ENCODE data around the gene INAFM1. TPM values are rescaled to one million over a fixed set of nuclear protein-coding genes. Genes with fewer than 3 reads are reported as not detected.
"Not testable (repeated sequence)": the region's sequence is repeated elsewhere in the genome, so short reads cannot be mapped to it uniquely, and the experiment has no call there.

INAFM1 gene
- total and polyA plus RNA-seq, 4 donors, result 1.5 to 2.5 (median 1.9) TPM

DNA sequence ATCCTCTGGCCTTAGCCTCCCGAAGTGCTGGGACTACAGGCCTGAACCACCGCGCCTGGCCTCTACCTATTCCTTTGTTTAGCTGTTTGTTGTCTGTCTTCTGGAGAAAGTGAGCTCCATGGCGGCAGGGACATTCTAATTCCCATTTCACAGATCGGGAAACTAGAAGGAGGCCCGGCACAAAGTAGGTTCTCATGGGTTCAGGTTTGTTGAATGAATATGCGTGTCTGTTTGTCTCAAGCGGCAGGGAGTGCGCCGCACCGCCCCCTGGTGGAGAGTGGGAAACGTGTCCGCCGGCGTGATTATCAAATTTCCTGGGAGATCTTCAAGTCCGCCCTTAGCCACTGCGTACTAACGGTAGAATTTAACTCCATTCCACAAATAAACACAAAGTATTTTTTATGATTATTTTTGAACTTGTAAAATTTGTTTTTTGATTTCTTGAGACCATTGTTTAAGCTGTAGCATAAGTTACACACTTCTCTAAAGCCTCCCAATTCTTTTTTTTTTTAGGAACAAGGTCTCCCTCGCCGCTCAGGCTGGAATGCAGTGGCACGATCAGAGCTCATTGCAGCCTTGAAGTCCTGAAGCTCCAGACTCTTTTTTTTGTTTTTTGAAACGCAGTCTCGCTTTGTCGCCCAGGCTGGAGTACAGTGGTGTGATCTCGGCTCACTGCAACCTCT, 27.2 kb upstream of the INAFM1 start:
- peaks cover 0 to 8% (median 2%) of the 10 kb centered on the region in 4 donors for H3K4me1 ChIP-seq (ENCODE audit: control insufficient read depth in 4 of 4, insufficient read depth in 4 of 4, low read length in 3 of 4)
- no peaks in the 10 kb centered on the region for H3K36me3 ChIP-seq (ENCODE audit: control insufficient read depth in 4 of 4, insufficient read depth in 3 of 4, low read depth in 1 of 4, low read length in 3 of 4)
- DNase-seq (ENCODE audit: low spot score), result peak; percentile 87
- 30% methylated on average over 25 of the region's 25 CpGs for WGBS
- H3K27ac ChIP-seq (ENCODE audit: low read depth in 1 of 2, low read length in 2 of 2), result no peak overlapping the region
- TF ChIP-seq RXRA (IDR thresholded peaks at IDR 0.05) (no peak), RAD21 (IDR thresholded peaks at IDR 0.05) (peak; percentile 79 to 89)
- TF ChIP-seq, protein P1, sequence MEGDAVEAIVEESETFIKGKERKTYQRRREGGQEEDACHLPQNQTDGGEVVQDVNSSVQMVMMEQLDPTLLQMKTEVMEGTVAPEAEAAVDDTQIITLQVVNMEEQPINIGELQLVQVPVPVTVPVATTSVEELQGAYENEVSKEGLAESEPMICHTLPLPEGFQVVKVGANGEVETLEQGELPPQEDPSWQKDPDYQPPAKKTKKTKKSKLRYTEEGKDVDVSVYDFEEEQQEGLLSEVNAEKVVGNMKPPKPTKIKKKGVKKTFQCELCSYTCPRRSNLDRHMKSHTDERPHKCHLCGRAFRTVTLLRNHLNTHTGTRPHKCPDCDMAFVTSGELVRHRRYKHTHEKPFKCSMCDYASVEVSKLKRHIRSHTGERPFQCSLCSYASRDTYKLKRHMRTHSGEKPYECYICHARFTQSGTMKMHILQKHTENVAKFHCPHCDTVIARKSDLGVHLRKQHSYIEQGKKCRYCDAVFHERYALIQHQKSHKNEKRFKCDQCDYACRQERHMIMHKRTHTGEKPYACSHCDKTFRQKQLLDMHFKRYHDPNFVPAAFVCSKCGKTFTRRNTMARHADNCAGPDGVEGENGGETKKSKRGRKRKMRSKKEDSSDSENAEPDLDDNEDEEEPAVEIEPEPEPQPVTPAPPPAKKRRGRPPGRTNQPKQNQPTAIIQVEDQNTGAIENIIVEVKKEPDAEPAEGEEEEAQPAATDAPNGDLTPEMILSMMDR (IDR thresholded peaks at IDR 0.05; ENCODE audit: low read depth, low read length, missing input control), result peak; percentile 88
- no peak overlapping the region for H3K4me3 ChIP-seq (ENCODE audit: low read depth in 1 of 3, low read length in 3 of 3)
- H3K9ac ChIP-seq (ENCODE audit: low read depth in 1 of 2, low read length in 2 of 2), result no peak overlapping the region
- no peaks in the 10 kb centered on the region for H3K9me3 ChIP-seq (ENCODE audit: control insufficient read depth in 4 of 4, low read length in 3 of 4)
- no peaks in the 10 kb centered on the region for H3K27me3 ChIP-seq (ENCODE audit: control insufficient read depth in 4 of 4, insufficient read depth in 4 of 4, low read length in 3 of 4)

DNA sequence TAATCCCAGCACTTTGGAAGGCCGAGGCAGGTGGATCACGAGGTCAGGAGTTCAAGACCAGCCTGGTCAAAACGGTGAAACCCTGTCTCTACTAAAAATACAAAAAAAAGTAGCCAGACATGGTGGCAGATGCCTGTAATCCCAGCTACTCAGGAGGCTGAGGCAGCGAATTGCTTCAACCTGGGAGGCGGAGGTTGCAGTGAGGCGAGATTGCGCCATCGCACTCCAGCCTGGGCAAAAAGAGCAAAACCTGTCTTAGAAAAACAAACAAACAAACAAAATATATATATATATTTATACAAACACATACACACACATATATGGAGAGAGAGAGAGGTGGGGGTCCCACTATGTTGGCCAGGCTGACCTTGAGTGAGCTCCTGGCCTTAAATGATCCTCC, 21.7 kb upstream of the INAFM1 start:
- H3K4me3 ChIP-seq (ENCODE audit: low read depth in 1 of 3, low read length in 3 of 3); H3K27me3 ChIP-seq (ENCODE audit: control insufficient read depth in 4 of 4, insufficient read depth in 4 of 4, low read length in 3 of 4); H3K9me3 ChIP-seq (ENCODE audit: control insufficient read depth in 4 of 4, low read length in 3 of 4); H3K9ac ChIP-seq (ENCODE audit: low read depth in 1 of 2, low read length in 2 of 2); DNase-seq (ENCODE audit: low spot score); H3K36me3 ChIP-seq (ENCODE audit: control insufficient read depth in 4 of 4, insufficient read depth in 3 of 4, low read depth in 1 of 4, low read length in 3 of 4); H3K4me1 ChIP-seq (ENCODE audit: control insufficient read depth in 4 of 4, insufficient read depth in 4 of 4, low read length in 3 of 4); H3K27ac ChIP-seq (ENCODE audit: low read depth in 1 of 2, low read length in 2 of 2): not testable (repeated sequence)
- 88% methylated on average over 8 of the region's 8 CpGs for WGBS

DNA sequence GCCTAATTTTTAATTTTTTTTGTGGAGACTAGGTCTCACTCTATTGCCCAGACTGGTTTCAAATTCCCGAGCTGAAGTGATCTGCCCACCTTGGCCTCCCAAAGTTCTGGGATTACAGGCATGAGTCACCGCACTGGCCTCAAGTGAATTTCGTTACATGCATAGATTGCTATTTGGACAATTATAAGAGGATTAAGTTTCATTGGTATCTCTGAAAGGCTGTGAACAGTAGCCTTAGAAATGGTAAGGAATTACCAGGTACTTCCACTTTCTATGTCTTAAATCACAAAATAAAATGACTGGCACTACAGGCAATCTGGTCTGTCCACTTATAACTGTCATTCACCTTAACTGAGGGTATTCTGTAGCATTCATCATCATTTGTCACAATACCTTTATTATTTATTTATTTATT, 21.2 kb upstream of the INAFM1 start:
- WGBS, result 93% methylated on average over 3 of the region's 3 CpGs
- no peak overlapping the region for H3K27ac ChIP-seq (ENCODE audit: low read depth in 1 of 2, low read length in 2 of 2)
- TF ChIP-seq FOXA1 (IDR thresholded peaks at IDR 0.05), result no peak

DNA sequence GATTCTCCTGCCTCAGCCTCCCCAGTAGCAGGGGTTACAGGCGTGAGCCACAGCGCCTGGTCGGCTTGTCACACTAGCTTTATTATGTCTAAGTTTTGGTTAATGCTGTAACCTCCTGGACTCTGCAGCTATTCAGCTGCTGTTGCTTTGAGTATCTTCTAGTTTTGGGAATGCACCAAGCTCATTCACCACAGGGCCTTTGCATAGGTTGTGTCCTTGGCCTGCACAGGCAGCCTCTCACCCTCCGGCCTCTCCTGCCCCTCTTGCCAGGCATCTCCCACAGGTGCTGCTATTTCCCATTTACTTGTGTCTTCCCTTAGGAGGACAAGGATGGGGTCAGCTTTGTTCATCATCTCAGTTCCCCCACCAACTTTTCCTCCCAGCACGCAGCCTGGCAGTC, 20.7 kb upstream of the INAFM1 start:
- no peak for DNase-seq (ENCODE audit: low spot score)
- H3K9me3 ChIP-seq (ENCODE audit: control insufficient read depth in 4 of 4, low read length in 3 of 4), result no peaks in the 10 kb centered on the region
- no peak overlapping the region for H3K9ac ChIP-seq (ENCODE audit: low read depth in 1 of 2, low read length in 2 of 2)
- H3K27ac ChIP-seq (ENCODE audit: low read depth in 1 of 2, low read length in 2 of 2), result no peak overlapping the region
- 95% methylated on average over 5 of the region's 5 CpGs for WGBS
- TF ChIP-seq, protein P2, sequence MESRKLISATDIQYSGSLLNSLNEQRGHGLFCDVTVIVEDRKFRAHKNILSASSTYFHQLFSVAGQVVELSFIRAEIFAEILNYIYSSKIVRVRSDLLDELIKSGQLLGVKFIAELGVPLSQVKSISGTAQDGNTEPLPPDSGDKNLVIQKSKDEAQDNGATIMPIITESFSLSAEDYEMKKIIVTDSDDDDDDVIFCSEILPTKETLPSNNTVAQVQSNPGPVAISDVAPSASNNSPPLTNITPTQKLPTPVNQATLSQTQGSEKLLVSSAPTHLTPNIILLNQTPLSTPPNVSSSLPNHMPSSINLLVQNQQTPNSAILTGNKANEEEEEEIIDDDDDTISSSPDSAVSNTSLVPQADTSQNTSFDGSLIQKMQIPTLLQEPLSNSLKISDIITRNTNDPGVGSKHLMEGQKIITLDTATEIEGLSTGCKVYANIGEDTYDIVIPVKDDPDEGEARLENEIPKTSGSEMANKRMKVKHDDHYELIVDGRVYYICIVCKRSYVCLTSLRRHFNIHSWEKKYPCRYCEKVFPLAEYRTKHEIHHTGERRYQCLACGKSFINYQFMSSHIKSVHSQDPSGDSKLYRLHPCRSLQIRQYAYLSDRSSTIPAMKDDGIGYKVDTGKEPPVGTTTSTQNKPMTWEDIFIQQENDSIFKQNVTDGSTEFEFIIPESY (IDR thresholded peaks at IDR 0.05), result no peak
- TF ChIP-seq NR2F2 (IDR thresholded peaks at IDR 0.05) (no peak), FOXA2 (IDR thresholded peaks at IDR 0.05) (no peak), YY1 (IDR thresholded peaks at IDR 0.05) (no peak), GABPA (IDR thresholded peaks at IDR 0.05 in 1 of 2, conservative IDR thresholded peaks at IDR 0.05 in 1 of 2) (no peak)
- TF ChIP-seq, protein P3, sequence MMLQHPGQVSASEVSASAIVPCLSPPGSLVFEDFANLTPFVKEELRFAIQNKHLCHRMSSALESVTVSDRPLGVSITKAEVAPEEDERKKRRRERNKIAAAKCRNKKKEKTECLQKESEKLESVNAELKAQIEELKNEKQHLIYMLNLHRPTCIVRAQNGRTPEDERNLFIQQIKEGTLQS (IDR thresholded peaks at IDR 0.05), result no peak
- TF ChIP-seq, protein P4, sequence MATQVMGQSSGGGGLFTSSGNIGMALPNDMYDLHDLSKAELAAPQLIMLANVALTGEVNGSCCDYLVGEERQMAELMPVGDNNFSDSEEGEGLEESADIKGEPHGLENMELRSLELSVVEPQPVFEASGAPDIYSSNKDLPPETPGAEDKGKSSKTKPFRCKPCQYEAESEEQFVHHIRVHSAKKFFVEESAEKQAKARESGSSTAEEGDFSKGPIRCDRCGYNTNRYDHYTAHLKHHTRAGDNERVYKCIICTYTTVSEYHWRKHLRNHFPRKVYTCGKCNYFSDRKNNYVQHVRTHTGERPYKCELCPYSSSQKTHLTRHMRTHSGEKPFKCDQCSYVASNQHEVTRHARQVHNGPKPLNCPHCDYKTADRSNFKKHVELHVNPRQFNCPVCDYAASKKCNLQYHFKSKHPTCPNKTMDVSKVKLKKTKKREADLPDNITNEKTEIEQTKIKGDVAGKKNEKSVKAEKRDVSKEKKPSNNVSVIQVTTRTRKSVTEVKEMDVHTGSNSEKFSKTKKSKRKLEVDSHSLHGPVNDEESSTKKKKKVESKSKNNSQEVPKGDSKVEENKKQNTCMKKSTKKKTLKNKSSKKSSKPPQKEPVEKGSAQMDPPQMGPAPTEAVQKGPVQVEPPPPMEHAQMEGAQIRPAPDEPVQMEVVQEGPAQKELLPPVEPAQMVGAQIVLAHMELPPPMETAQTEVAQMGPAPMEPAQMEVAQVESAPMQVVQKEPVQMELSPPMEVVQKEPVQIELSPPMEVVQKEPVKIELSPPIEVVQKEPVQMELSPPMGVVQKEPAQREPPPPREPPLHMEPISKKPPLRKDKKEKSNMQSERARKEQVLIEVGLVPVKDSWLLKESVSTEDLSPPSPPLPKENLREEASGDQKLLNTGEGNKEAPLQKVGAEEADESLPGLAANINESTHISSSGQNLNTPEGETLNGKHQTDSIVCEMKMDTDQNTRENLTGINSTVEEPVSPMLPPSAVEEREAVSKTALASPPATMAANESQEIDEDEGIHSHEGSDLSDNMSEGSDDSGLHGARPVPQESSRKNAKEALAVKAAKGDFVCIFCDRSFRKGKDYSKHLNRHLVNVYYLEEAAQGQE (IDR thresholded peaks at IDR 0.05), result no peak
- TF ChIP-seq, protein P5, sequence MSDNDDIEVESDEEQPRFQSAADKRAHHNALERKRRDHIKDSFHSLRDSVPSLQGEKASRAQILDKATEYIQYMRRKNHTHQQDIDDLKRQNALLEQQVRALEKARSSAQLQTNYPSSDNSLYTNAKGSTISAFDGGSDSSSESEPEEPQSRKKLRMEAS (IDR thresholded peaks at IDR 0.05), result no peak
- peaks cover 0 to 3% (median 1%) of the 10 kb centered on the region in 4 donors for H3K36me3 ChIP-seq (ENCODE audit: control insufficient read depth in 4 of 4, insufficient read depth in 3 of 4, low read depth in 1 of 4, low read length in 3 of 4)
- H3K4me1 ChIP-seq (ENCODE audit: control insufficient read depth in 4 of 4, insufficient read depth in 4 of 4, low read length in 3 of 4), result peaks cover 7 to 14% (median 10%) of the 10 kb centered on the region in 4 donors
- H3K4me3 ChIP-seq (ENCODE audit: low read depth in 1 of 3, low read length in 3 of 3), result no peak overlapping the region
- H3K27me3 ChIP-seq (ENCODE audit: control insufficient read depth in 4 of 4, insufficient read depth in 4 of 4, low read length in 3 of 4), result no peaks in the 10 kb centered on the region

More for the DNA sequence above, 21.2 kb upstream of the INAFM1 start:
- no peak overlapping the region for H3K4me3 ChIP-seq (ENCODE audit: low read depth in 1 of 3, low read length in 3 of 3)
- no peaks in the 10 kb centered on the region for H3K9me3 ChIP-seq (ENCODE audit: control insufficient read depth in 4 of 4, low read length in 3 of 4)
- peaks cover 7 to 11% (median 8%) of the 10 kb centered on the region in 4 donors for H3K4me1 ChIP-seq (ENCODE audit: control insufficient read depth in 4 of 4, insufficient read depth in 4 of 4, low read length in 3 of 4)
- H3K27me3 ChIP-seq (ENCODE audit: control insufficient read depth in 4 of 4, insufficient read depth in 4 of 4, low read length in 3 of 4), result no peaks in the 10 kb centered on the region
- DNase-seq (ENCODE audit: low spot score), result no peak
- H3K9ac ChIP-seq (ENCODE audit: low read depth in 1 of 2, low read length in 2 of 2), result no peak overlapping the region
- H3K36me3 ChIP-seq (ENCODE audit: control insufficient read depth in 4 of 4, insufficient read depth in 3 of 4, low read depth in 1 of 4, low read length in 3 of 4), result no peaks in the 10 kb centered on the region

All from liver (tissue), 9 donors.